Measurements from ENCODE around the gene BANF2.
"Not testable (repeated sequence)": the region's sequence is repeated elsewhere in the genome, so short reads cannot be mapped to it uniquely, and the experiment has no call there.

Gene BANF2

DNA sequence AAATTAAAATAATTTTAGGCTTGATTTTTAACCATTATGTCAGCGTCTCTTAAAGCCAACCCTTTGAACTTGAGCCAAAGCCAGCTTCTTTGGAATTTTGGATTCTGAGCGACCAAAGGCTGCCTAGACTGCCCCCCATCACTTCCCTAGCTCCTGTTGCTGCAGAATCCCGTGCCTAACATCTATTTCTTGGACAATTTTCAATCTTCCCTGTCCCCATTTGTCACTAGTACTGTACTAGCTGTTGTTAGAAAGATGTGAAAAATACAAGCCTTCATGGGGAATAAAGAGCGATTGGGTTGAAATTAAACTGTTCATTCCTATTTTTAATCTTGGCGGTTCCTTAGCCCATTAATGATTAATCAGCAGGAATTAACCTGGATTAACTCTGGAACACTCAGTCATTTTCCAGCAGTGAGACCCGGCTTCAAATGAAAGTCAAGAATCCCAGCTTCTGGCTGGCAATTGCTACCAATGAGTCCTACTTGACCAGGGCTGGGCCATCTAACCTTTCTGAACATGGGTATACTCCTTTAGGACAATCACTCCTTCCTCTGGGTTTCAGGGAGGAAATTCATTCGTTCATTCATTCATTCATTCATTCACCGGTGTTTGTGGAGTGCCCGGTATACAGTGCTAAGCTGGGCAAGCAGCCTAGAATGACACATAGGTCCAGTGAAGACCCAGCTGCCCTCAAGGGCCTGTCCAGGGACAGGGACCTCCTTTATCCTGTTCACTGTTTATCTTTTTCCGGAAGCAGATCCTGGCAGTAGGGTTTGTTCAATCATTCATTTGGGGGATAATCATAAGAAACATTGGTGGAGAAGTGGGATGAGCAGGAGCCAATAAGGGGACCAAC, 16.3 kb upstream of the BANF2 start:
- no peak for DNase-seq (ENCODE audit: low spot score)

DNA sequence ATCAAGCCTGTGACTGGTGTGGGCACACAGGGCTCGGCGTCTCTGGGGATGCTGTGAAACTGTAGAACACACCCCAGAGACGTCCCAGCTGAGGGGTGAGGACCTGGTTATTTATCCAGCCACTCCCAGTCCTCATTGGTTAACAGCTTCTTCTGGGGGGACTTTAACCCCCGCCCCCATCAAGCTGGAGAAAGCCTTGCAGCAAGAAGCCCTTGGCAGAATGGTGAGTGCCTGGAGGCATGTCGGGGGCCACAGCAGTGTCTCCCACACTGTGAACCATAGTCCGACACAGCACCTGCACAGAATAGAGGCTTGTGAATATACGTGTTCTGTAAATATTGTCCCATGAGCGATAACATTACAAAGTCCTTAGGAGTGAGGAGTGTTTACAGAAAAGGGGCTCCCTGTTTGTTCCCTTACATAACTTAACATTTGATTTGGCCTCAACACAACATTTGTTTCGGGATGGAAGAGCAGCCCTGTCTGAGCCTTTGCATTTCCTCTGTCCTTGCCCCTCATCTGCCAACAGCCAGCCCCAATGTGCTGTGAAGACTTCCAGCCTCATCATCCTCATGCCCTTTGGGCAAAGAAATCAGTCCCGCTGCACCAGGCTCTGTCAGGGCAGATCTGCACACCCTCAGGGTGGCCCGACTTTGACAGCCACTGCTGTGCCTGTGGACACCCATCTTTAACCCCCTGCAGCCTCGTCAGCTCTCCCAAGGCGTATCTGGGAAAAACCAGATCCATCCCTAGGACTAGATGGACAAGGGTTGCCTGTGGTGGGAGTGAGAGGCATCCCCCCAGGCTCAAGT, 15.5 kb upstream of the BANF2 start:
- no peak for DNase-seq (ENCODE audit: low spot score)

DNA sequence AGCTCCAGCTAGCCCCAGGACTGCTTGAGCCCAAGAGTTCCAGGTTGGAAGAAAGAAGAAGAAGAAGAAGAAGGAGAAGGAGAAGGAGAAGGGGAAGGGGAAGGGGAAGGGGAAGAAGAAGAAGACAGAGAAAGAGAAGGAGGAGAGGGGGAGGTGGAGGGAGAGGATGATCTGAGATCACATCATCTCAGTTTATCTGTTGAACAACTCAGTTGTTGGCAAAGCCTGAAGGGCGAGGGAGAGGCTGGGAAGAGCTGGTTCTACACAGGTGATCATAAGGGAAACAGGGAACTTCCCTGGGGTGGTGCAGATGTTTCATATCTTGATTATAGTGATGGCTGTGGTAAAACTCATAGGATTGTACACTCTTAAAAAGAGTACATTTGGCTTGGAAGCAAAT, 14.6 kb upstream of the BANF2 start:
- DNase-seq (ENCODE audit: low spot score) = no peak

DNA sequence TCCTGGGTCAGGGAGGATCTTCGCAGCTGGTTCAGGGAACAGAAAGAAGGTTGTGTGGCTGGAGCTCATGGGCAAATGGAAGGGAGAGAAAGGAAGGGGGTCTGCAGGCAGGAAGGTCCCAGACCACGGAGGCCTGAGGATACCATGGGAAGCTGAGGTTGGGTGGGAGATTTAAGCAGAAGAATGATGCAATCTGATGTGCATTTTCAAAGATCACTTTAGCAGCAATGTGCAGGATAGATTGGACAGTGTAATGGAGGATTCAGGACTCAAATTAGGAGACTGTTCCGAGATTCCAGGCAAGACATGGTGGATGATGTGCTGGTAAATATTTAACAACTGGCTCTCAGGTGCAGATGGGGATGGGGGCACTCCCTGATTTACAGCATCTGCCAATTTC, 12.0 kb upstream of the BANF2 start:
- DNase-seq (ENCODE audit: low spot score) = no peak

DNA sequence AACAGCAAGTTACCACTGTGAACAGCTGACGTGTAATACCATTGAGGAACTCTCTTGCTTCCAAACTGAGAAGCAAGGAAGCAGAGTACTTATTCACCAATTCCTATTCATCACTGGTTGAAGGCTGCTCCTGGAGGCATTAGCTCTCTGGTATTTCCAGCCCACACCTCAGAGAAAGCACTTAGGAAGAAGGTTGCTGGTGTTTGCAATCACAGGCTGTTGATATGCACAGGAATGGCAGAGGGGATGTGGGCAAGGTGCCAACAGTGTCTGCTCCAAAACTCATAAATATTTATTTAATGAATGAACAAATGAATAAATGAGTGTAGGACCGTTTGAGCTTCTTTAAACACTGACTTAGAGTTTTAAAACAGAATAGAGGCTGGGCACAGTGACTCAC, 10.8 kb upstream of the BANF2 start:
- DNase-seq (ENCODE audit: low spot score) = no peak

DNA sequence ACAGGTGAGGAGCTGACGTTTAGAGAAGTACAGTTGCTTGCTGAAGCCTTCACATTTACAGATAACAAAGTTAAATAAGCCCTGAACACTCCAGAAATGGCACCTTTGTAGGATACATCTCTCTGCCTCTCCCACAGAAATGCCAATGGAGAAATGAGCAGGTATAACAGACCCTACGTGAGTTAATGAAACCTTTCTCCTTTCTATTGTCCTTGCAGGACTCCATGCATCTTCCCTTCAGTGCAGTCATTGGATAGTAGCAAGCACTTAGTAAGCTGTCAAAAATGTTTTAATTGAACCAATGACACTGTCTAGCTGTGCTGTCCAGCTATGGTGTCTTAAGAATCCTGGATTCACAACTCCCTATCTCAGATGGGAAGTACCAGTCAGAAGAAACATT, 9.6 kb upstream of the BANF2 start:
- no peak for DNase-seq (ENCODE audit: low spot score)

DNA sequence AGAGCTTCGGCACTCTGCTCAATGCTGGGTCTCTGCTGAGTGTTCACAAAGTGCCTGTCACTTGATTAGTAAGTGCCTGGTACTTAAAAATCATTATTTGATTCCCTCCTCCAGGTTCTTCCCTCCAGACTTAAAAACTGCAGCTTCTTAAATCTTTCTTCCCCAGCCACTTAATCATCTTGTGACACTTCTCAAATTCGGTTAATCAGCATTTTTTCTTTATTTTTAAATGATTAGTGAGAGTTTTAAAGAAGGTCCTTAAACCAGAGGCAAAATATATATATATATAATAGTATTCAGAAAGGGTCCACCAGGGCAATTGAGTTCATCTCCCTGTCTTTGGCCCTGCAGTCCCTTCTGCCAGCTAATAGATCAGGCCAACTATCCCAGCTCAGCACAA, 8.0 kb upstream of the BANF2 start:
- DNase-seq (ENCODE audit: low spot score) = no peak

DNA sequence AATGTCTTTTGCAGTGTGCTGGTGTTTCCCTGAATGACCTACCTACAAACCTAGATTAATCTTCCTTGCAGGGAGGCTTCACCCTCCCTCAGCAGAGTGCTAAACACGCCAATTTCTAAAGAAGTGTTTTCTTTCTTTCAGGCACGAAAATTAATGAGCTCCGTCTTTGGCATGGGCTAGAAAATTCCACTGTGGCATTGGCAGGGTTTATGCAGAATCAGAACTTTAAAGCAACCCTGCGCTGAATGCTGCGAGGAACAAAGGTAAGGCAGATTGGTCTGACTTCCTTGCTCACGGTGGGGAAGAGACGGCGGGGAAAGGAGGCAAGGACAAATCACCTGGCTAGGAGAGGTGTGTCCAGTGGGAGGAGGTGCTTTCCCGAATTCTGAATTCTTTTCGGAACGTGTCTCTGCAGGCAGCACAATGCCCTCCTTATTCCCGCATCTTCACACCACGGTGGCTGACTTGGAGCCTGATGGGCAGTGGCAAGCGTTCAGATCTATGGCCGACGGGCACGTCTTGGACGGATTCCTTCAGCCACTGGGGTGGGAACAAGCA, 6.2 kb upstream of the BANF2 start:
- no peak for DNase-seq (ENCODE audit: low spot score)

DNA sequence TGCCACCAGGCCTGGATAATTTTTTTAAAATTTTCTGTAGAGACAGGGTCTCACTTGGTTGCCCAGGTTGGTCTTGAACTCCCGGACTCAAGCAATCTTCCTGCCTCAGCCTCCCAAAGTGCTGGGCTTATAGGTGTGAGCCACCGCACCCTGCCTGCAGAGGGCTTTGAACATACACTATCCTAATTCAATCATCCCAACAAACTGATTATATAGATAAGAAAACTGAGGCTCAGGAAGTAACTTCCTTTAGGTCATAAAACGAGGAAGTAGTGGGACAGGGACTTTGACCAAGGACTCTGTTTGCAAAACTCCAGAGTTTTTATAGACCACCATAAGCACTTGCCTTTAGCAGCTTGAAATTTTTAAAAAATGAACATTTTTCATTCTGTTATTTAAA, 5.0 kb upstream of the BANF2 start:
- no peak for DNase-seq (ENCODE audit: low spot score)

DNA sequence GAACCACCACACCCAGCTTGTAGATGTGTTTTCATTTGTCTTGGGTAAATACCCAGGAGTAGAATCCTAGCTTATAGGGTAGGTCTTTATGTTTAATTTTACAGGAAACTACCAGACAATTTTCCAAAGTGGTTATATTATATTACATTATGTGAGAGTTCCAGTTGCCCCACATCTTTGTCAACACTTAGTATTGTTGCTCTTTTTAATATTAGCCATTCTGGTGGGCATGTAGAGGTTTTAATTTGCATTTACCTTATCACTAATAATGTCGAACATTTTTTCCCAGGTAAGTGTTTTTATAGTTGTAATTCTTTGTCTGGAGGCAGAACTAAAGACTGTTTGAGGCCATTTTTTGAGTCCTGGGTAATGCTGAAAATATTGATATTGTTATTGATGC, 3.5 kb upstream of the BANF2 start:
- DNase-seq (ENCODE audit: low spot score) = no peak

DNA sequence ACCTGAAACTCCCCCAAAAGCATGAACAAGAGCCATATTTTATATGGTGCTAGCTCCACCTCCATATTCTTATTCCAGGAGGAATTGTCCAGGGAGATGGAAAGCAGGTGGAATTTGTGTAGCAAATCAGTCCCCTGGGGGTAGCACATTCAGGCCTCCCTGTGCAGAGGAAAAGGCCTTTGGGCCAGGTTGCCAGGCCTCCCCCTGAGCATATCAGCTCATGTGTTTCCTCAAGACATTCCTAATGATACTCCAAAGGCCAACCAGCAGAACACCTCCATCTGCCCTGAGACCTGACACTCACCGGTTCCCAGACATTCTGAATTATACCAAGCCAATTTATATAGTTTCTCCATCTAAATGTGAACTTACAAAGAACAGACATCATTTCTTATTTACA, 2.6 kb upstream of the BANF2 start:
- no peak for DNase-seq (ENCODE audit: low spot score)

DNA sequence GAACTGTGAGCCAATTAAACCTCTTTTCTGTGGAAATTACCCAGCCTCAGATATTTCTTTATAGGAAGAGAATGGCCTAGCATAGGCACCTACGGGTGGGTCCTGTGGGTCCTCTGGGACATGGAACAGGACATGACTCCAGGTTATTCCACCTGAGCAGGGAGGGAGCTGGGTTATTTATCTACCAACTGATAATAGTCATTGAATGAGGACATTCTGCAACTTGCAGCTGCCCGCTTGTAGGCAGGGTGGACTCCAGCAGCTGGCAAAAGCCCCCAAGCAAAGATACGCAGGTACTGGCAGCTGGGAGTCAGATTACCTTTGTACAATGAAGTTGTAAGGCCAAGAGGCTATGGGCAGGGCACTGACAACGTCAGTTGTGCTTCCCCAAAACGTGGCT, 1.4 kb upstream of the BANF2 start:
- no peak for DNase-seq (ENCODE audit: low spot score)

DNA sequence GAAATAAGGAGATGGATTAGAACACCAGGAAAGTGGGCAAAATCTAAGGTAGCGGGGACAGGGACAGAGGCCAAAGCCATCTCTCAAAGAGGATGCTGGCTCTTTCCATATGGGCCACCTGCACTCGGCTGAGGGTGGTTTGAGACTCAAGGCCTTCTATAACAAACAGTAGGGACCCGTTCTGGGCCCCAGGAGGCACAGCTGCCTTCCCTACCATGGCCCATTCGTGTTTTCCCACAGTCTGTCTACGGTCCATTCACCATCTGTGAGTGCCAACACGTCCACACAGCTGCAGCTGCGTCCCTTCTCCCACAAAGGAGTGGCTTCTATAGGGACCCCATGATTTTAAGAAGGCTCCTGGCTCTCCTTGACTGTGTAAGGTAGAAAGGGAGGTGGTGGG, 871 bp downstream of the BANF2 start:
- no peak for DNase-seq (ENCODE audit: low spot score)

DNA sequence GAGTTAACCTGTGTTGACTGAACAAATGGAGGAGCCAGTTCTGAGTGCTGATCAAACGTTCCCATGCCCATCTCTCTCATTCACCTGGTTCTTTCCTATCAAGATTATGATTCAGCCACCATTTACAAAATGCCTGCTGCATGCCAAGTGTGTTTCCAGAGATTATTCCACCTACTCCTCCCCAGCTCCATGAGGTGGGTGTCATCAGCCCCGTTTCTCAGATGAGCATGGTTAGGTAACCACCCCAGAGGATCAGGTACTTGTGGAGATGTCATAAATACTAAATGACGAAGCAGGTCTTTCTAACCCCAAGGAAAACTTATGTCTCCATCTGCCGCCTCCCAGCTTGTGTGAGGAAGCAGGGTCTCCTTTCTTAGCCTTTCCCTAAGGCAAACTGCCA, 2.1 kb downstream of the BANF2 start:
- no peak for DNase-seq (ENCODE audit: low spot score)

DNA sequence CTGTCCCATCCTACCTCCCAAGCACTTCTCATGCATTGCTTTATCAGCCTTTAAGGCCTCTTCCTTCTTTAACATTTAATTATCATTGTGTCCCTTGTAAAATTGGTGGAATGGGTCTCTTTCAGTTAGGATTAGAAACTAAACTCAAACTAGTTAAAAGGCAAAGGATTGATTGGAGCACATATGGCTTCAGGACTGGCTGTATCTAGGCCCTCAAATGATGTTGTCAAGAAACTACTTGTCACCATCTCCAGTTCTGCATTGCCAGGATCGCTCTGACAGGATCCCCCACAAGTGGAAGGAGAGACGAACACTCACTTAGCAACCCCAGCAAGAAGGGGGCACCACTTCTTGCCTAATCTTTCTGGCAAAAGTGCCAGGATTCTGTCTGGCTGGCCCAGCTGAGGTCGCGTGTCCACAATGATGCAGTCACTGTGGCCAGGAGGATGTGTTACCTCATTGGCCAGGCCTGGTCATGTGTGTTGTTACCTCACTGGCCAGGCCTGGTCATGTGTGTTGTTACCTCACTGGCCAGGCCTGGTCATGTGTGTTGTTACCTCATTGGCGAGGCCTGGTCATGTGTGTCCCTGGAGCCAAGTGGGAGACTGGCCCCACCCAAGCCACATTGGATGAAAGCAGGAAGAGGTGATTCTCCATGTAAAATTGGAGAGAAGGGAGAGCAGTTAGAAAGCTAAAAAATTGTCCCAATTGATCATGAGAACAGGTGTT, 5.0 kb downstream of the BANF2 start:
- no peak for DNase-seq (ENCODE audit: low spot score)

DNA sequence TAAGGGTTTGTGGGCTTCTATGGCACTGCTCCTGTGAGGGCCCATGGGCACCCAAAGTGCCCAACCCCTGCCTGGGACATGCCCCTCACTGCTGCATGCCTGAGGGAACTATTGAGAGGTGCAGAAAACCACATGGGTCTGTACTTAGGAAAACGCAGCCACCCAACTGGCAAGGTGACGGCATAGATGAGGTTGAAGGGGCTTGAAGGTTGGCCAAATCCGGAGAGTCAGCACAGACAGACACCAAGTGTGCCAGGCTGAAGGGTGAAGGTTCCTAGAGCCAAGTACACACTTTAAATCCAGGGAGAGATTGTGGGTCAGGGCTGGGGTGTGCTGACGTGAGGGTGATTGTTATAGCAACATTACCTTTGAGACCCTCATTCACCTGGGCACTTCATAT, 6.2 kb downstream of the BANF2 start:
- DNase-seq (ENCODE audit: low spot score) = no peak

DNA sequence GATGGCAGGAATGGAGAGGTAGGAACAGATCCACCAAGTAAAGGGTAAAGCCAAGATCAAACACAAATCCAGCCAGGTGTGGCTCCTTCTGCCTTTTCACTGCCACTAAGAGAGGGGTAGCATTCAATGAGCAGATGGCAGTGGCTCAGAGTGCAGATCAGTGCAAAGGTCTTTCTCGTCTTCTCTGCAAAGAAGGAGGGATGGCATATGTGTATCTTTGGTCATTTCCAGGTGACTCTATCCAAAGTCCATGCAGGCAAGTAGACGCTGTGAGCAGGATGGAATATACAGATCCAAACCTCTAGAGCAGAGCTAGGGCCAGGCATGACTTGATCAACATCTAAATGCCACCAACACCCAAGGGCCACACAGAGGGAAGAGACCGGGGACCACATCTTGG, 6.9 kb downstream of the BANF2 start:
- no peak for DNase-seq (ENCODE audit: low spot score)

DNA sequence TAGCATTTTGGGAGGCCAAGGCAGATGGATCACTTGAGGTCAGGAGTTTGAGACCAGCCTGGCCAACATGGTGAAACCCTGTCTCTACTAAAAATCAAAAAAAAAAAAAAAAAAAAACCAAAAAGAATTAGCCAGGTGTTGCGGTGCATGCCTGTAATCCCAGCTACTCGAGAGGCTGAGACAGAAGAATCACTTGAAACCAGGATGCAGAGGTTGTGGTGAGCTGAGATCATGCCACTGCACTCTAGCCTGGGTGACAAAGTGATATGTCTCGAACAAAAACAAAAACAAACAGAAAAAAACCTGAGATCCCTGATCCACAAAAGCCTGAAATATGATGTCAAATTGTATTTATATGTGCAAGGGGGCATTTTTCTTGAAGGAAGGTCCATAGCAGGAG, 8.2 kb downstream of the BANF2 start:
- DNase-seq (ENCODE audit: low spot score) = not testable (repeated sequence)

DNA sequence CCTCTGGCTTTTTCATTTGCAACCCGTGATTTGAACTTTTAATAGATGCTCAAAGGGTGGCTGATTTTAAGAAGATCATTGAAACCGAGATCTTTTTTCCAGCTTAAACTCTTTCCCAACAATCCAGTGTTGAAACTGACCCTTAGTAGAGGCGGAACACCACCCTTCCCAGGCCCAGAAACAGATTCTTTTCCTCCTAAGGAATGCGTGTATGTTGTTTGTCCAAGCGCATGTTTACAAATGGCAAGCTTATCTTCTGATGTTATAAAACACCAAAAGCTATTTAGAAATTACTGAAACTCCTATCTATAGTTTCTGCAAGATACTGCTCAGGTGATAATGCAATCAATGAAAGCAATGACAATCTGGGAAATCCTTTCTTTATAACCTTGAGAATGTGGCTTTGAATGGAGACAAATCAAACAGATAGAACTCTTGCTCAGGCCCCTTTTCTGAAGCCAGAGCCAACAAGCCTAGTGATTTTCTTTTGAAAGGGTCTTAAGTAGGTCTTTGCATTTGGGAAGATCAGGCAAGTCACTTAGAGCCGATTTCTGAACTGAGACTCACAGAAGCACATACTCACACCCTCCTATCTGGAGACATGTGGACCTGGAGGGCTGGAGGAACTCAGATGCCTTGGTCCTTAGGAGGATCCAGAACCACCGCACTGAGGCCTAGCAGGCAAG, 9.1 kb downstream of the BANF2 start:
- no peak for DNase-seq (ENCODE audit: low spot score)

DNA sequence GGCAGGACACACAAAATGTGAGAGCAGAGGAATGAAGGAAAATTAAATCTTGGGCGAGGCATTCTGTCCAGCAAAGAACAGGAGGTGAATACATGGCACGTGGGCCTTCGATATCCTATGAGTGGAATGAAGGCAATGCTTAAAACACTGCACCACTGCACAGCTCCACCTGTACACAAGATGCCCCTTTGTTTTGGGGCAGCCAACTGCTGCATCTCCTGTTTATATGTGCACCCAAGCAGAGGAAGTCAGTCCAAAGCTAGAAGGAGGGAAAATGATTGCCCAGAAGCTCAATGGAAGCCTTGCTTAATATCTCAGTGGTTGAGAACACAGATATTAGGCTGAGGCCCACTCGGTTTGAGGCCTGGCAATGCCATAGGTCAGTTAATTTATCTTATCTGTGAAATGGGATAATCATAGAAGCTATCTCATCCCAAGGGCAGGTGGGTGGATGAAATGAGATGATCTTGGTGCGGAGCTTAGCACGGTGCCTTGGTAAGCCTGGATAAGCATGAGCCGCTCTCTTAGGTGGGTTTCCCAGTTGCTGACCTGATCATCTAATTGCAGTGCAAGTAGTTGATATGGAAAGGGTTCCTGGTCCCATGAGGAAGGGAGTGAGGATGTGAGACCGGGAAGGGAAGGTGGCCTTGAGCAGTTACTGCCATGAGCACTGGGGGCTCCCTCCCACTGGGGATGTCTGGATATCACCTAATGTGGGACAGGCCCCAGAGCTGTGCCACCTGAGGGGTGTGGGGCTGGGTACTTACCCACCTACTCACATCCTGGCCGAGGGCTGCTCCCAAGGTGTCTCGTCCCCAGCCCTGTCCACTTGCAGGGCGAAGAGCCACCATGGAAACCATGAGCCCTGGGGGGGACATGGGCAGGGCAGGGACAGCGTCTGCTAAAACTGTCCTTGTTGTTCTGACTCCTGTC, 9.9 kb downstream of the BANF2 start:
- no peak for DNase-seq (ENCODE audit: low spot score)

Measured in globus pallidus (tissue), 1 donor.